H1 (cell line): ENCODE results near the gene FMNL2. TPM values are rescaled to one million over a fixed set of nuclear protein-coding genes. Genes with fewer than 3 reads are reported as not detected.

Experiments used
- CHD7 ChIP-seq: fragments of 300-600 bp; sonication (generic); IDR thresholded peaks from 2 replicates; pipeline ENCODE4 v1.7.1; 2012; ENCODE audit warnings: low read length, moderate library complexity, mild to moderate bottlenecking, inconsistent platforms; ENCODE audit not compliant: insufficient replicate concordance
- FOSL1 ChIP-seq: IDR thresholded peaks from 2 replicates; pipeline ENCODE4 v1.6.1; 2011; ENCODE audit warnings: mild to moderate bottlenecking, low read depth, low read length, moderate library complexity; ENCODE audit not compliant: insufficient read depth
- polyA plus RNA-seq, 7 experiments: library from polyadenylated mRNA; depleted of rRNA in 3 of 7; stranded (reverse) in 5 of 7; unstranded in 2 of 7; fragments of >200 nt in 5 of 7; fragments of 200-250 nt in 2 of 7; gene quantifications; 1 replicate in 5 of 7; 2 replicates in 1 of 7; 4 replicates in 1 of 7; pipeline versions ENCODE4 v1.2.1 to v1.2.3, GENCODE V29; 2011 to 2013; ENCODE audit warnings: missing spikeins in 2 of 7, mixed read lengths in 2 of 7
- total RNA-seq: library from RNA; stranded (reverse); fragmentation: NEBNext Ultra II Directional; extraction: Animal tissue kit (Norgen Biotek cat#: 25700); gene quantifications from 2 replicates; pipeline ENCODE4 v1.2.1, GENCODE V29; 2021

Gene FMNL2
- total and polyA plus RNA-seq, 2 of the 8 experiments (the other 6 are each of a cell fraction or from before 2014, with no cell fraction given): 15.5 to 45.1 TPM

- TF ChIP-seq CHD7: no peak
- no peak for TF ChIP-seq FOSL1
Measured at GRCh38 chr2:152569186-152569585, 234.2 kb downstream of the FMNL2 start (continued).
